H1 (cell line): Measurements from ENCODE around the gene STIM2. TPM values are rescaled to one million over a fixed set of nuclear protein-coding genes. Genes with fewer than 3 reads are reported as not detected.

Experiments used
- CTCF ChIA-PET: fragments of 300-600 bp; sonication (Branson Sonifier 250); formaldehyde crosslinking; loops from one replicate; lab custom pipeline; 2021; ENCODE audit not compliant: partially characterized antibody; lab: Charles Lee
- POLR2A ChIA-PET: fragments of 300-600 bp; sonication (Branson Sonifier 250); formaldehyde crosslinking; loops from one replicate; lab custom pipeline; 2021; ENCODE audit warnings: inconsistent platforms; ENCODE audit not compliant: partially characterized antibody; lab: Charles Lee
- DNase-seq, 2 experiments: peaks; one replicate each; pipeline versions ENCODE4 v3.0.0 to v3.0.0-alpha.2; 2010 to 2022; ENCODE audit warnings: low spot score in 2 of 2, low read depth in 1 of 2, mixed read lengths in 1 of 2
- FAIRE-seq: peaks from 2 replicates; lab custom pipeline; 2011; peaks lifted over from hg19 to GRCh38; lab: Jason Lieb, UNC
- H2AFZ ChIP-seq: 2 replicates; pipeline ENCODE4 v1.8.1; 2012; ENCODE audit warnings: low read length, inconsistent platforms
- H2AK5ac ChIP-seq: 2 replicates; pipeline ENCODE4 v1.6.1; 2013; ENCODE audit warnings: low read depth, low read length
- H2BK120ac ChIP-seq: replicated peaks from 2 replicates; pipeline ENCODE3; 2013; ENCODE audit warnings: low read depth, low read length, inconsistent platforms
- H2BK12ac ChIP-seq: 2 replicates; pipeline ENCODE4 v1.6.1; 2013; ENCODE audit warnings: low read depth, low read length
- H2BK15ac ChIP-seq: 2 replicates; pipeline ENCODE4 v1.6.1; 2013; ENCODE audit warnings: low read length
- H2BK20ac ChIP-seq: 2 replicates; pipeline ENCODE4 v1.6.1; 2013; ENCODE audit warnings: low read length
- H2BK5ac ChIP-seq: 2 replicates; pipeline ENCODE4 v1.6.1; 2013; ENCODE audit warnings: low read depth, low read length
- H3K14ac ChIP-seq: 2 replicates; pipeline ENCODE4 v1.6.1; 2013; ENCODE audit warnings: inconsistent platforms; ENCODE audit not compliant: insufficient read length
- H3K18ac ChIP-seq: 2 replicates; pipeline ENCODE4 v1.6.1; 2013; ENCODE audit warnings: low read length; ENCODE audit errors: extremely low read depth
- H3K23ac ChIP-seq: 2 replicates; pipeline ENCODE4 v1.6.1; 2013; ENCODE audit warnings: inconsistent platforms; ENCODE audit not compliant: insufficient read length
- H3K23me2 ChIP-seq: 2 replicates; pipeline ENCODE4 v1.6.1; 2013; ENCODE audit warnings: low read depth, low read length
- H3K27ac ChIP-seq: 2 replicates; pipeline ENCODE4 v1.6.1; 2011; ENCODE audit warnings: low read depth, low read length, inconsistent platforms
- H3K27me3 ChIP-seq, 4 experiments: replicated peaks in 1 of 4; 1 replicate in 1 of 4; 2 replicates in 3 of 4; pipeline versions ENCODE4 v1.6.1 to v1.8.1; 2011 to 2013; ENCODE audit warnings: low read length in 3 of 4, mild to moderate bottlenecking in 3 of 4, inconsistent platforms in 2 of 4, mixed read lengths in 2 of 4, moderate library complexity in 1 of 4; ENCODE audit not compliant: control insufficient read depth in 3 of 4, insufficient read depth in 3 of 4; ENCODE audit errors: extremely low read depth in 1 of 4
- H3K36me3 ChIP-seq, 4 experiments: 2 replicates each; pipeline versions ENCODE4 v1.6.1 to v1.8.1; 2011 to 2013; ENCODE audit warnings: mild to moderate bottlenecking in 4 of 4, low read length in 3 of 4, moderate library complexity in 2 of 4, control low read depth in 1 of 4, inconsistent platforms in 1 of 4; ENCODE audit not compliant: insufficient read depth in 4 of 4, control insufficient read depth in 2 of 4
- H3K4ac ChIP-seq: replicated peaks from 2 replicates; pipeline ENCODE3; 2013; ENCODE audit warnings: low read length, low read depth, mixed read lengths, inconsistent platforms; ENCODE audit not compliant: insufficient read length
- H3K4me1 ChIP-seq, 4 experiments: replicated peaks in 1 of 4; 1 replicate in 1 of 4; 2 replicates in 3 of 4; pipeline versions ENCODE4 v1.6.1 to v1.8.1; 2011 to 2013; ENCODE audit warnings: low read length in 3 of 4, inconsistent platforms in 2 of 4, mixed read lengths in 1 of 4; ENCODE audit not compliant: insufficient read depth in 4 of 4, control insufficient read depth in 3 of 4
- H3K4me2 ChIP-seq, 2 experiments: 2 replicates each; pipeline versions ENCODE4 v1.6.1 to v1.8.1; 2011 to 2013; ENCODE audit warnings: low read depth in 2 of 2, low read length in 2 of 2, control low read depth in 1 of 2, inconsistent platforms in 1 of 2, mild to moderate bottlenecking in 1 of 2; ENCODE audit not compliant: insufficient read depth in 1 of 2
- H3K4me3 ChIP-seq, 4 experiments: fragments of 200-600, 300-600 bp in 1 of 4; sonication (generic), shearing (Covaris generic), sonication (Bioruptor Twin) in 1 of 4; 2 replicates each; pipeline versions ENCODE4 v1.5.1 to v1.8.1; 2011 to 2016; ENCODE audit warnings: low read length in 4 of 4, low read depth in 3 of 4, control low read depth in 2 of 4, inconsistent platforms in 2 of 4, mild to moderate bottlenecking in 2 of 4, mixed read lengths in 1 of 4, moderate library complexity in 1 of 4; ENCODE audit not compliant: insufficient read depth in 2 of 4; ENCODE audit errors: extremely low read depth in 1 of 4
- H3K56ac ChIP-seq: replicated peaks from 2 replicates; pipeline ENCODE3; 2013; ENCODE audit warnings: low read depth, mild to moderate bottlenecking, mixed read lengths, low read length, inconsistent platforms; ENCODE audit not compliant: insufficient read length
- H3K79me1 ChIP-seq: 2 replicates; pipeline ENCODE4 v1.6.1; 2013; ENCODE audit warnings: low read depth, low read length, control low read depth
- H3K79me2 ChIP-seq, 2 experiments: 2 replicates each; pipeline versions ENCODE4 v1.6.1 to v1.8.1; 2012 to 2013; ENCODE audit warnings: low read length in 2 of 2, mild to moderate bottlenecking in 2 of 2, inconsistent platforms in 1 of 2; ENCODE audit not compliant: insufficient read depth in 2 of 2, control insufficient read depth in 1 of 2
- H3K9ac ChIP-seq, 4 experiments: replicated peaks in 1 of 4; 1 replicate in 1 of 4; 2 replicates in 3 of 4; pipeline versions ENCODE4 v1.6.1 to v1.8.1; 2011 to 2013; ENCODE audit warnings: low read depth in 3 of 4, low read length in 3 of 4, control low read depth in 2 of 4, mild to moderate bottlenecking in 2 of 4, moderate library complexity in 2 of 4, inconsistent platforms in 1 of 4; ENCODE audit errors: extremely low read depth in 1 of 4
- H3K9me3 ChIP-seq, 2 experiments: 2 replicates each; pipeline versions ENCODE4 v1.6.1 to v1.8.1; 2012 to 2013; ENCODE audit warnings: mild to moderate bottlenecking in 2 of 2, moderate library complexity in 2 of 2, control low read depth in 1 of 2, inconsistent platforms in 1 of 2, low read depth in 1 of 2, low read length in 1 of 2, mixed read lengths in 1 of 2; ENCODE audit not compliant: insufficient read depth in 2 of 2
- H4K20me1 ChIP-seq, 2 experiments: replicated peaks in 1 of 2; 2 replicates each; pipeline versions ENCODE3 to v1.8.1; 2011 to 2013; ENCODE audit warnings: inconsistent platforms in 2 of 2, low read length in 2 of 2, mild to moderate bottlenecking in 1 of 2; ENCODE audit not compliant: insufficient read depth in 2 of 2, control insufficient read depth in 1 of 2
- H4K5ac ChIP-seq: 2 replicates; pipeline ENCODE4 v1.6.1; 2013; ENCODE audit warnings: low read length, low read depth, mixed read lengths, inconsistent platforms; ENCODE audit not compliant: insufficient read length
- H4K8ac ChIP-seq: 2 replicates; pipeline ENCODE4 v1.8.0; 2013; ENCODE audit warnings: mild to moderate bottlenecking, moderate library complexity, low read length, inconsistent platforms; ENCODE audit not compliant: insufficient read depth; ENCODE audit errors: extremely low read depth
- H4K91ac ChIP-seq: replicated peaks from 2 replicates; pipeline ENCODE3; 2013; ENCODE audit warnings: low read length, mixed read lengths, inconsistent platforms; ENCODE audit not compliant: insufficient read length
- ASH2L ChIP-seq: fragments of 200-600, 300-600 bp; sonication (generic); IDR thresholded peaks from one replicate; pipeline ENCODE4 v1.7.1; 2017; ENCODE audit warnings: low read length
- EGR1 ChIP-seq: IDR thresholded peaks from 2 replicates; pipeline ENCODE4 v1.6.1; 2011; ENCODE audit warnings: low read depth, low read length, borderline replicate concordance
- KDM4A ChIP-seq: IDR thresholded peaks from one replicate; pipeline ENCODE4 v1.7.1; 2012; ENCODE audit warnings: low read depth, mild to moderate bottlenecking, moderate library complexity, low read length, inconsistent platforms; ENCODE audit not compliant: severe bottlenecking
- PHF8 ChIP-seq: fragments of 200-600 bp; sonication (generic); conservative IDR thresholded peaks from 2 replicates; pipeline ENCODE4 v1.7.1; 2012; ENCODE audit warnings: low read depth, mild to moderate bottlenecking, inconsistent platforms, low read length, moderate library complexity
- RFX5 ChIP-seq: IDR thresholded peaks from 2 replicates; pipeline ENCODE4 v1.6.1; 2011; ENCODE audit warnings: low read depth, low read length, improper control_type of control experiment, borderline replicate concordance
- TBP ChIP-seq: IDR thresholded peaks from 2 replicates; pipeline ENCODE4 v1.6.1; 2011; ENCODE audit warnings: low read depth, low read length, improper control_type of control experiment
- WGBS, 2 experiments: shearing (Covaris generic) in 1 of 2; methylation state at CpG; one replicate each; pipeline versions ENCODE4 v1.1.6 to v1.1.7; 2013 to 2015; ENCODE audit warnings: low lambda C conversion rate in 2 of 2, mixed read lengths in 2 of 2, inconsistent platforms in 1 of 2, low coverage in 1 of 2, missing lambda C conversion rate in 1 of 2; ENCODE audit not compliant: insufficient replicate concordance in 2 of 2, insufficient coverage in 1 of 2, insufficient read length in 1 of 2; ENCODE audit errors: extremely low coverage in 1 of 2, missing lambda C conversion rate in 1 of 2; 5-methylcytosine and 5-hydroxymethylcytosine counted together
- polyA plus RNA-seq, 7 experiments: library from polyadenylated mRNA; depleted of rRNA in 3 of 7; stranded (reverse) in 5 of 7; unstranded in 2 of 7; fragments of >200 nt in 5 of 7; fragments of 200-250 nt in 2 of 7; gene quantifications; 1 replicate in 5 of 7; 2 replicates in 1 of 7; 4 replicates in 1 of 7; pipeline versions ENCODE4 v1.2.1 to v1.2.3, GENCODE V29; 2011 to 2013; ENCODE audit warnings: missing spikeins in 2 of 7, mixed read lengths in 2 of 7
- total RNA-seq: library from RNA; stranded (reverse); fragmentation: NEBNext Ultra II Directional; extraction: Animal tissue kit (Norgen Biotek cat#: 25700); gene quantifications from 2 replicates; pipeline ENCODE4 v1.2.1, GENCODE V29; 2021

STIM2 gene
- total and polyA plus RNA-seq, 2 of the 8 experiments (the other 6 are each of a cell fraction or from before 2014, with no cell fraction given) = 22.9 to 23.0 TPM

DNA sequence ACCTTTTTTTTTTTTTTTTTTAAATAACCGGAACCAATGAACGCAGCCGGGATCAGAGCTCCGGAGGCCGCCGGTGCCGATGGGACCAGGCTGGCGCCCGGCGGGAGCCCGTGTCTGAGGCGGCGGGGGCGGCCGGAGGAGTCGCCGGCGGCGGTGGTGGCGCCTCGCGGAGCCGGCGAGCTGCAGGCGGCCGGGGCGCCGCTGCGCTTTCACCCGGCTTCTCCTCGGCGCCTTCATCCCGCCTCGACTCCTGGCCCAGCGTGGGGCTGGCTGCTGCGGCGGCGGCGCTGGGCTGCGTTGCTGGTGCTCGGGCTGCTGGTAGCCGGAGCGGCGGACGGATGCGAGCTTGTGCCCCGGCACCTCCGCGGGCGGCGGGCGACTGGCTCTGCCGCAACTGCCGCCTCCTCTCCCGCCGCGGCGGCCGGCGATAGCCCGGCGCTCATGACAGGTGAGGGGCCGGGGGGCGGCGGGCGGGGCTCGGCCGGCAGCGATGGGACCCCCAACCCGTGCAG, 337 bp downstream of the STIM2 start:
- DNase-seq = peak in 1 of 2 experiments; percentile 73
- POLR2A ChIA-PET = interaction anchor here (0.6 to 1.5 kb wide), 8 partner anchors 10 to 277 kb away, joined by 3 to 5 read pairs (median 4); partner anchors contain the start of gene TBC1D19
- H3K4me3 ChIP-seq = peak overlapping the region; percentile 63 to 88 (median 78)
- H2BK12ac ChIP-seq = no peak overlapping the region
- H4K20me1 ChIP-seq = peaks cover 2 to 4% of the 10 kb centered on the region in 2 experiments
- TF ChIP-seq EGR1 = 0 out of 2 replicates have a peak, but pooled peaks have one; percentile 5
- peak; percentile 9; the same call in 1 of the 2 replicates for TF ChIP-seq TBP
- TF ChIP-seq KDM4A = peak; percentile 76
- TF ChIP-seq ASH2L = no peak
- no peak for TF ChIP-seq RFX5
- peak; percentile 60; the same call in 1 of the 2 replicates for TF ChIP-seq PHF8
- no peaks in the 10 kb centered on the region for H3K79me1 ChIP-seq
- no peak overlapping the region for H3K56ac ChIP-seq
- no peaks in the 10 kb centered on the region for H3K9me3 ChIP-seq
- H4K5ac ChIP-seq = no peak overlapping the region
- H2AK5ac ChIP-seq = no peak overlapping the region
- H3K27me3 ChIP-seq = no peaks in the 10 kb centered on the region; a peak in 1 of 7 replicates
- peaks cover 23% of the 10 kb centered on the region for H3K23me2 ChIP-seq
- H3K27ac ChIP-seq = peak overlapping the region; percentile 51; the same call in 1 of the 2 replicates
- peak overlapping the region; percentile 82 to 89 for H3K4me2 ChIP-seq
- CTCF ChIA-PET = interaction anchor here (0.6 to 1.1 kb wide), 6 partner anchors 36 to 914 kb away, joined by 3 to 4 read pairs (median 4); no protein-coding TSS in a partner anchor
- no peak overlapping the region for H2BK15ac ChIP-seq
- H2BK20ac ChIP-seq = no peak overlapping the region
- peaks cover 0 to 31% of the 10 kb centered on the region in 2 experiments; a peak in 2 of 4 replicates for H3K79me2 ChIP-seq
- peak overlapping the region in 2 of 4 experiments; percentile 20 to 89; a peak in 3 of 7 replicates for H3K9ac ChIP-seq
- no peaks in the 10 kb centered on the region for H3K36me3 ChIP-seq
- no peak overlapping the region for H3K14ac ChIP-seq
- H4K91ac ChIP-seq = no peak overlapping the region
- H3K23ac ChIP-seq = no peak overlapping the region
- no peak overlapping the region for H2BK120ac ChIP-seq
- no peak overlapping the region for H2BK5ac ChIP-seq
- FAIRE-seq = no peak
- H3K4me1 ChIP-seq = peaks cover 2 to 11% (median 10%) of the 10 kb centered on the region in 4 experiments
- H2AFZ ChIP-seq = no peak overlapping the region; the same call in 1 of the 2 replicates
- H3K18ac ChIP-seq = no peak overlapping the region
- WGBS, 2 experiments = 2% methylated on average over 28 of the region's 70 CpGs; no CpG with 5 or more reads in 1 of the 2 experiments
- H3K4ac ChIP-seq = no peak overlapping the region
- H4K8ac ChIP-seq = peak overlapping the region; percentile 15
